HG03571 (cell line): ENCODE results near the gene EIF5A.

Experiments
- ATAC-seq: cut with Tn5 transposase; IDR thresholded peaks from one replicate; pipeline ENCODE4 v1.9.1; 2021; ENCODE audit not compliant: unreplicated experiment

The EIF5A gene

DNA sequence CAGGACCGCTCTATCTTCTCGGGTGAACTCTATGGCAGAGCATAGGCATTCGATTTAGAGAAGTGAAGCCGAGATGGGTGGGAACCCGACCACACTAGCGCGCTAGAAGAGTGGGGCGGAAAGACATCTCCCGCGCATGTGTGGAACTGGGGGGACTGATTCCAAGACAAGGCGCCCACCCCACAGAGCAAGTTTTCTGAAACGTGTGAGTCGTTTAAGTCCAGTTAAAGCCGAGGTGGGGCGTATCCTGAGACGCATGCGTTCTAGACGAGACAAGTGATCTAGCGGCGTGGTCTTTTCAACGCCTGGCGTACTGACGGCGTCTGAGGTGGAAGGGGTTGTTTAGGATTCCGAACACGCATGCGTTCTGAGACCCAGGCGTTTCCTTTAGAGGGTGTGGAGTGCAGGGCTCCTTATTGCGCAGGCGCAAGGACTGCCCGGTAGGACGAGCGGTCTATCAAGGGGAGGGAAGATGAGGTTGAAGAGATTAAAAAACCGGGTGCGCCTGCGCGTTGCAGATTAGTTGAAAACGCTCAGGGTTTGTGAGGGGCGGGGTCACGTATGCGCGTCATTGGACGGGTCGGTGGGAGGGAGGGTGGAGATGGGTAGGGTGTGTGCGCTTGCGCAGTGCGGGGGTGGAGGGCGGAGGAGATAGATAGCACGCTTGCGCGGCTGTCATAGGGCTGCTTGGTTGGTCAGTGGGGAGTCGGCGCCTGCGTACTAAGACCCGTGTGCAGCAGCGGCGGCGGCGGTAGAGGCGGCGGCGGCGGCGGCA, at the start of gene EIF5A:
Gene EIF5A (plus strand): TSS at position 718 of the 775 bp plus-strand sequence. CDS start 2,008 bp downstream, outside the sequence.
- ATAC-seq, result peak; percentile 68

GRCh38 chr17:7258731-7259554, 48.5 kb upstream of the EIF5A start:
- ATAC-seq, result no peak

- no peak for ATAC-seq
These were observed 47.9 kb upstream of the EIF5A start for GRCh38 chr17:7259555-7259889.

- ATAC-seq, result no peak
These were observed 47.3 kb upstream of the EIF5A start for GRCh38 chr17:7260151-7260550.

DNA sequence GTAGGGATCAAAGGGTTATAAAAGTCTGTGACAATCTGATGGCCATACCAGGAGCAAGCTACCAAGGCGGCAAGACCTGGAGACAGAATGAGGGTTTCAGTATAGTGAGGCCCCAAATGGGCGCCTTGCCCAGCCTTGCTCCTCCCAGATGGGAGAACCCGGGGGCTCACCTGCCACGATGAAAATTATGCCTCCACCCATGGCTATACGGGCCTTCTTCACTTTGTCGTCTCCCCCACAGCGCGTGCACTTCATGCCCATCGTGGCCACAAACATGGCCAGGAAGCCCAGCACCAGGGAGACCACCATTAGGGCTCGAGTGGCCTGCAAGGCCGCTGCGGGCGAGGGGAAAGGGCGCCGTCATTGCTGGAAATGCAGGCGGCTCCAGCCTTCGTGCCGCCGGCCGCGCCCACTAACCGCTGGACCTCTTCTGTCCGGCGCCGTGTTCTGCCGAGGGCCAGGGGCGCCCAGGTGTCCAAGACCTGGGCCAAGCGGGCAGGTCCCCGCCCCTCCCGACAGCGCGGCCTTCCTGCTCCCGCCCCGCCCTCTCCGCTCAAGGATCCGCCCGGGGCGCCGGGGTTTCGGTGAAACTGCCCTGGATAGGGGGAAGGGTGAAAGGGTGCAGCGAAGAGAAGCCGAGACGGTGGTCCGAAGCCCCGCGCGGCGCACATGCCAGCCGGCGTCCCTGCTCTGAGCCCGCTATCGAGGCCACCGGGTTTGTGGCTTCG, 46.6 kb upstream of the EIF5A start:
- no peak for ATAC-seq

- no peak for ATAC-seq
These were observed 45.8 kb upstream of the EIF5A start for GRCh38 chr17:7261379-7262191.

- no peak for ATAC-seq
These were observed 45.1 kb upstream of the EIF5A start, which contains the start of gene CLDN7 for GRCh38 chr17:7262192-7262934. Gene CLDN7 (minus strand): TSS chr17:7262478. CDS start chr17:7262043, 435 bp downstream.

GRCh38 chr17:7262935-7263800, 44.3 kb upstream of the EIF5A start:
- ATAC-seq, result no peak

- ATAC-seq, result no peak
These were observed 43.7 kb upstream of the EIF5A start for GRCh38 chr17:7263801-7264078.

DNA sequence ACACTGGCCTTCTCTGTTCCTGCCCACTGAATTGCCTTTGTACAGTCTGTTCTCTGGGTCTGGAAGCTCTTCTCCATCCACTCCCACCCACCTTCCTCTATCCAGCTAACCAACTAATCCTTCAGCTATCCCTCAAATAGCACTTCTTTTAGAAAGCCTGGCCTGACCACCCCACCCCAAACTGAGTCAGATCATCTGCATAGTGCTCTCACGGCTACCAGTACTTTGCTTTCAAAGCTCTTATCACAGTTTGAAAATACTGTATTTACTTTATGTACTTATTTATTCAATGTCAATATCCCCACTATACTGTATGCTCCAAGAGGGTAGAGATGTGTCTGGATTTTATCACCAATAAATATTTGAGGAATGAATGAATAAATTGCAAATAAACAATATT, 40.6 kb upstream of the EIF5A start:
- ATAC-seq, result no peak

DNA sequence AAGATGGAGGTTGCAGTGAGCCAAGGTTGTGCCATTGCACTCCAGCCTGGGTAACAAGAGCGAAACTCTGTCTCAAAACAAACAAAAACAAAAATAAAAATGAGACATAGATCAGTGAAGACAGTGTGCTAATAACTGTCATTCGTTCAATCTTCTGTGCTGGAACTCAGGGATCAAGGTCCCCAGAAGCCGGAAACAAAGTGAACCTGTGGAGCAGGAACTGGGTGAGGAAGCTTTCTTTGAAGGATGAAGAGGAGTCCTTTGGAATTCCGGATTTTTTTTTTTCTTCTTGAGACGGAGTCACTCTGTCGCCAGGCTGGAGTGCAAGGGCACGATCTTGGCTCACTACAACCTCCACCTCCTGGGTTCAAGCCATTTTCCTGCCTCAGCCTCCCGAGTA, 28.0 kb upstream of the EIF5A start:
- no peak for ATAC-seq

- ATAC-seq, result peak; percentile 44
These were observed 26.8 kb upstream of the EIF5A start for GRCh38 chr17:7280519-7281073.

DNA sequence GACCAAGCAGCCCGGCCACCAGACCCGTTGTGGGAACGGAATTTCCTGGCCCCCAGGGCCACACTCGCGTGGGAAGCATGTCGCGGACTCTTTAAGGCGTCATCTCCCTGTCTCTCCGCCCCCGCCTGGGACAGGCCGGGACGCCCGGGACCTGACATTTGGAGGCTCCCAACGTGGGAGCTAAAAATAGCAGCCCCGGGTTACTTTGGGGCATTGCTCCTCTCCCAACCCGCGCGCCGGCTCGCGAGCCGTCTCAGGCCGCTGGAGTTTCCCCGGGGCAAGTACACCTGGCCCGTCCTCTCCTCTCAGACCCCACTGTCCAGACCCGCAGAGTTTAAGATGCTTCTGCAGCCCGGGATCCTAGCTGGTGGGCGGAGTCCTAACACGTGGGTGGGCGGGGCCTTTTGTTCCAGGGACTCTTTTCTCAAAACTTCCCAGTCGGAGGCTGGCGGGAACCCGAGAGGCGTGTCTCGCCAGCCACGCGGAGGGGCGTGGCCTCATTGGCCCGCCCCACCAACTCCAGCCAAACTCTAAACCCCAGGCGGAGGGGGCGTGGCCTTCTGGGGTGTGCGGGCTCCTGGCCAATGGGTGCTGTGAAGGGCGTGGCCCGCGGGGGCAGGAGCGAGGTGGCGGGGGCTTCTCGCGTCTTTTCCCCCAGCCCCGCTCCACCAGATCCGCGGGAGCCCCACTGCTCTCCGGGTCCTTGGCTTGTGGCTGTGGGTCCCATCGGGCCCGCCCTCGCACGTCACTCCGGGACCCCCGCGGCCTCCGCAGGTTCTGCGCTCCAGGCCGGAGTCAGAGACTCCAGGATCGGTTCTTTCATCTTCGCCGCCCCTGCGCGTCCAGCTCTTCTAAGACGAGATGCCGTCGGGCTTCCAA, 26.1 kb upstream of the EIF5A start, which contains the start of gene SLC2A4:
Gene SLC2A4 (plus strand): TSS at position 645 of the 879 bp plus-strand sequence. CDS start 217 bp downstream, at position 862.
- peak; percentile 52 for ATAC-seq

- no peak for ATAC-seq
These were observed 25.3 kb upstream of the EIF5A start for GRCh38 chr17:7281953-7282751.

GRCh38 chr17:7282752-7283321, 24.6 kb upstream of the EIF5A start:
- no peak for ATAC-seq

DNA sequence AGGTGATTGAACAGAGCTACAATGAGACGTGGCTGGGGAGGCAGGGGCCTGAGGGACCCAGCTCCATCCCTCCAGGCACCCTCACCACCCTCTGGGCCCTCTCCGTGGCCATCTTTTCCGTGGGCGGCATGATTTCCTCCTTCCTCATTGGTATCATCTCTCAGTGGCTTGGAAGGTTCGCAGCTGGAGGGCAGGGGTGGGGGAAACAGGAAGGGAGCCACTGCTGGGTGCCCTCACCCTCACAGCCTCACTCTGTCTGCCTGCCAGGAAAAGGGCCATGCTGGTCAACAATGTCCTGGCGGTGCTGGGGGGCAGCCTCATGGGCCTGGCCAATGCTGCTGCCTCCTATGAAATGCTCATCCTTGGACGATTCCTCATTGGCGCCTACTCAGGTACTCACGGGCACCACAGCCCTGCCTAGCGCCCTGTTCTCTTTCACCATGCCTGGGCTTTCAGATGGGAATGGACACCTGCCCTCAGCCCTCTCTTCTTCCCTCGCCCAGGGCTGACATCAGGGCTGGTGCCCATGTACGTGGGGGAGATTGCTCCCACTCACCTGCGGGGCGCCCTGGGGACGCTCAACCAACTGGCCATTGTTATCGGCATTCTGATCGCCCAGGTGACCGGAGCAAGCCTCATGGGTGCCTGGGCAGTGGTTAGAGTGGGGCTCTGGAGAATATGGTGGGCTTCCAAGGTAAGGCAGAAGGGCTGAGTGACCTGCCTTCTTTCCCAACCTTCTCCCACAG, 23.8 kb upstream of the EIF5A start:
- no peak for ATAC-seq
